NK-92 treated with Interleukin-12 subunit alpha and Interleukin-12 subunit beta, amount 100 ng/mL, for 24 hours (cell line): ENCODE results near the gene NBEAL2.
"Not testable (repeated sequence)": the region's sequence is repeated elsewhere in the genome, so short reads cannot be mapped to it uniquely, and the experiment has no call there.

Source experiments
- DNase-seq: peaks from one replicate; lab custom pipeline; 2025; lab: John Stamatoyannopoulos, UW

The NBEAL2 gene

DNA sequence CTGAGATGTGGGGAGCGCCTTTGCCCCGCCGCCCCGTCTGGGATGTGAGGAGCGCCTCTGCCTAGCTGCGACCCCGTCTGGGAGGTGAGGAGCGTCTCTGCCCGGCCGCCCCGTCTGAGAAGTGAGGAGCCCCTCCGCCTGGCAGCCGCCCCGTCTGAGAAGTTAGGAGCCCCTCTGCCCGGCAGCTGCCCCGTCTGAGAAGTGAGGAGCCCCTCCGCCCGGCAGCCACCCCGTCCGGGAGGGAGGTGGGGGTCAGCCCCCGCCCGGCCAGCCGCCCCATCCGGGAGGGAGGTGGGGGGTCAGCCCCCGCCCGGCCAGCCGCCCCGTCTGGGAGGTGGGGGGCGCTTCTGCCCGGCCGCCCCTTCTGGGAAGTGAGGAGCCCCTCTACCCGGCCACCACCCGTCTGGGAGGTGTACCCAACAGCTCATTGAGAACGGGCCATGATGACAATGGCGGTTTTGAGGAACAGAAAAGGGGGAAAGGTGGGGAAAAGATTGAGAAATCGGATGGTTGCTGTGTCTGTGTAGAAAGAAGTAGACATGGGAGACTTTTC, 15.4 kb upstream of the NBEAL2 start:
- DNase-seq: not testable (repeated sequence)

DNA sequence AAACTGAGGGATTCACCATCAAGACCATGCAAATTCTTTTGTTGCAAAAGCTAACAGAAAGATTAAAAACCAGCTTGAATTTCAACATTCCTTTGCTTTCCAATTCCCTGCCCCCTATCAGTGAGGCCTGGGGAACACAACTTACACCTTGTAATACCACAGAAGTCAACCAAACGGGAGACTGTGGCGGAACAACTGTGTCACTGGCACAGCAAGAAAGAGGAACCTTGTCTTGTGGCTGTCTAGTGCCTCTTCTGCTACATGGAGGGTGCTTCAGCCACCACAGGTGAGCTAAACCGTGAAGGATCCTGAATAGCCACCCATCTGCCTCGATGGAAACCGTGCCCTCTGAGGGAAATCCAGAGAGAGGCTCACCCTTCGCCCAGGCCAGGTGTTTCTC, 14.3 kb upstream of the NBEAL2 start:
- DNase-seq: no peak

DNA sequence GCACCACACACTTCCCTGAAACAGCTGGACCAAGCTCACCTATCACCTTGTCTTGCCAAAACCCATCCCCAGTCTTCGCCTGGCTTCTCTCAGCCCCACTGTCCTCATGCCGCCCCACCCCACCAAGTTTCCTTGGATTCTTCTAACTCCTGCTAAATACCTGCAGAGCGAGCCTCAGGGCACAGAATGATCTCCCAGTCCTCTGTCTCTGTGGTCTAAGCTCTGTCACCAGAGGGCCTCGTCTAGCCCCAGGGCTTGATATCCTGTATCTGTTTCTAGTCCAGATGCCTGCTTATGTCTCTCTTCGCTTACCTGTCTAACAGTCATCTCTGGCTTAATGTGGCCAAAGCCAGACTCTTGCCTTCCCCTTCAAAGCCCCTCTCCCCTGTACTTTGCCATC, 12.7 kb upstream of the NBEAL2 start:
- DNase-seq: no peak

DNA sequence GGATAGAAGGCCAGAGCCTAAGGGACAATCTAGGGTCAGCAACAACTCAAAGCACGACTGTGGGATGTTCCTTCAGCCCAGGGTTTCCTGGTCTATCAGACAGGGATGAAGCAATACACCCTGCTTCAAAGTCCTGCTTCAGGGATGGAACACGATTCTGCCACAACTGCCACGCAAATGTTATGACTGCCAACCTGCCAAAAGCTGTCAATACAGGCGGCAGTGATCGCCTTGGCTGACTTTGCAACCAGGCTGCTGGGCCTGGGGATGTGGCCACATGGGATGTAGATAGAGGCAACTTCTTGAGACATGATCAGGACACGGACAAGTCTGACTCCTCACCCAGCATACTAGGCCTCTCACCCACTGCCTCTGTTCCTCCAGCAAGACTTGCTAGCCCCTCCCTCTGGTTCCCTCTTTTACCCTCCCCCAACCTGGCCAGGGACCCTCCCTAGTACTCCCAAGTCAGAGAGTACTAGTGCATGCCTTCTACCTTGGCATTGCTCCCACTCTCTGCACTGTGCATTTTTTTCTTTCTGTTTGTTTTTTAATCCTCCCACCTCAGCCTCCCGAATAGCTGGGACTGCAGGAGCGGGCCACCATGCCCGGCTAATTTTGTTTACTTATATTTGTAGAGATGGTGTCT, 10.6 kb upstream of the NBEAL2 start:
- no peak for DNase-seq

DNA sequence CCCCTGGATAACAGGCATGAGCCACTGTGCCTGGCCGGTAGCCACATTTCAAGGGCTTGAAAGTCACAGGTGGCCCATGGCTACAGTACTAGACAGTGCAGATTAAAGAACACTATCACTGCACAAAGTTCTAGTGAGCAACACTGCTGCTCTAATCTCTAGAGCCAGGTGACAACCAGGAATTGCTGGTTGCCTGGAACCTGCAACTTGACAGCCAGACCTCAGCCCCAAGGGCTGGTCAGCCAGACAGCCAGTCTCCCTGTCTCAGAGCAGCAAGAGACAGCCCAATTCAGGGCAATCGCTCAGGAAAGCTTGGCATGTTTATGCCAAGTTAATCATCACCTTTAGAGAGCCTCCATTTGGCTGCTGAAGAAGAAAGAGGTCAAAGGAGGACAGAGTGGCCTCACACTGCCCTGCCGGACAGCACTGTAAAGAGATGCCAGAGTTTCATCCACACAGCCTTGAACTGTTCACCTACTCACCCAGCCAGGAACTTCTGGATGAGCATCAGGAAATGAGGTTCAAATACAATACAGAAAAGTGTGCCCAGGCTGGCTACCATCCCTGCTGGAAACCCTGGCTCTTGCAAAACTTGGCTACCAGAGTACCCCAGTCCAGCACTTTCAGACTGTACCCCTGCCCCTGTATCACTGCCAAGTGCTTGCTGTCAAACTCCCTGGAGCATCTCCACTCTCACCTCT, 8.9 kb upstream of the NBEAL2 start:
- no peak for DNase-seq

DNA sequence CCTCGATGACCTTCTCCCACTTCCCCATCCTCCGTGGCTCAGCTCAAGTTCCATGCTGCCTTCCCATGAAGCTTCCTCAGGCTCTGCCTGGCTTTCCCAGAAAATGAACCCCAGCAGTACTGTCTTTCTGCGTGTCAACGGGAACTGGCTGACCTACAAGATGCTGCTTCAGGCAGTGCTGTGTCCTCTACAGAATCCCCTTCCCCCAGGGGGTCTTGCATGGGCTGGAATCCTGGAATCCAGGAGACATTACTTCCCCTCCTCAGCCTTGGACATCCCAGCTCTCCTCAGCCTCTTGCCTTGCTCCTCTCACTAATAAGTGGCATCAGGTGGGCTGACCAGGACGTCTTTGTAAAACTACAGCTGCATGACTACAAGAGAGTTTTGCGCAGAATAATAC, 8.3 kb upstream of the NBEAL2 start:
- DNase-seq: no peak

DNA sequence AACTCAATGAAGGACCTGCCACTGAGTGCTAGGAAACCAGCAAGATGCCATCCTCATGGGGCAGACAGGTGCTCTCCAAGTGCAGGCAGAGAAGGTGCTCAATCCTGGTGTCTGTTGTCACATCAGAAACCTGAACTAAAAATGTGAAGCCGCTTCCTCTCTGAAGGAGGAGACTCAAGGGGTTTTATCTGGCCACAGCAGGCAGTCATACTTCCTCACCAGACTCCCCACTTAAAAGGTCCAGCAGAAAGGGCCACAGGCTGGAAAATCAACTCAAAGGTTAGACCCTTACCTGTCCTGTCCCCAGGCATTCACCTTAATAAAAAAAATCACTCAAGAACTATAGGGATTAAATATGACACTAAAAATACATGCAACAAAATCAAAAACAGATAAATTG, 7.7 kb upstream of the NBEAL2 start:
- DNase-seq: no peak

DNA sequence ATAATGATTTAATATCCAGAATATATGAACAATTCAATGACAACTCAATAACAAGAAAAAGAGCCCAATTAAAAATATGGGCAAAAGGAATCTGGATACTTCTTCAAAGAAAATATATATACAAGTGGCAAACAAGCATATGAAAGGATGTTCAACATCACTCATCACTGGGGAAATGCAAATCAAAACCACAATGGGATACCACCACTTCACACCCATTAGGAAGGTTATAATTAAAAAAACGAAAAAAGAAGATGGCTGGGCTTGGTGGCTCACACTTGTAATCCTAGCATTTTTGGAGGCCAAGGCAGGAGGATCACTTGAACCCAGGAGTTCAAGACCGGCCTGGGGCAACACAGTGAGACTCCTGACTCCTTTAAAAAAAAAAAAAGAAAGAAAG, 7.1 kb upstream of the NBEAL2 start:
- no peak for DNase-seq

DNA sequence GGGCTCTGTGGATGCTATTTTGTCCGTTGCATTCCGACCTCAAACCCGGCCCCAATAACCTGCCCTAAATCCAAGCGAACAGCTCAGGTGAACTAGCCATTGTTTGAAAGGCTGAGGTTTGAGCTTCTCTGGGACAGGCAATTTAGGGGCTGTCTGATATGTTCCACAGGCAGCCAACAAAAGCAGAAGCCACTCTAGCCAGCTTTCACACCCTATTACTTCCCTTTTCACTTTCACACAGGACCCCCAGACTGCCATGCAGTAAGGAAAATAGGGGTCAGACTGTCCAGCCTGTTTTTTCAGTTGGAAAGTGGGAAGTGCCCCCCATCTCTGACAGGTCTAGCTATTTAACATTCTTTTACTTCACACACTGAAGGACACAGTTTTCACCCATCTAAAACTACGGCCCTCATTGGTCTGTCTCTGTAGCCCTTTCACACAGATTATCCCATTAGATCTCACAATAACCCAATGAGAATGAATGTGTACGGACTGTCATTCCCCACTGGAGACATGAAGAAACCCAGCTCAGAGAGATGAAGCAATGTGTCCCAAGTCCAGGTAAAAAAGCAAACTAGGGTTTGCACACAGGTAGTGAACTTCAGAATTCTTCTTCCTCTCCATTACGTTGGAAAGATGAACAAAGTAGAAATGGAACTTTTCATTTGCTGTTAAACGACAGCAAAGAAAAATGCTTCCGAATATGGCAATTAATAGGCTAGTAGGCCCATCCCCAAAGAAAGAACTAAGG, 4.9 kb upstream of the NBEAL2 start:
- DNase-seq: no peak

DNA sequence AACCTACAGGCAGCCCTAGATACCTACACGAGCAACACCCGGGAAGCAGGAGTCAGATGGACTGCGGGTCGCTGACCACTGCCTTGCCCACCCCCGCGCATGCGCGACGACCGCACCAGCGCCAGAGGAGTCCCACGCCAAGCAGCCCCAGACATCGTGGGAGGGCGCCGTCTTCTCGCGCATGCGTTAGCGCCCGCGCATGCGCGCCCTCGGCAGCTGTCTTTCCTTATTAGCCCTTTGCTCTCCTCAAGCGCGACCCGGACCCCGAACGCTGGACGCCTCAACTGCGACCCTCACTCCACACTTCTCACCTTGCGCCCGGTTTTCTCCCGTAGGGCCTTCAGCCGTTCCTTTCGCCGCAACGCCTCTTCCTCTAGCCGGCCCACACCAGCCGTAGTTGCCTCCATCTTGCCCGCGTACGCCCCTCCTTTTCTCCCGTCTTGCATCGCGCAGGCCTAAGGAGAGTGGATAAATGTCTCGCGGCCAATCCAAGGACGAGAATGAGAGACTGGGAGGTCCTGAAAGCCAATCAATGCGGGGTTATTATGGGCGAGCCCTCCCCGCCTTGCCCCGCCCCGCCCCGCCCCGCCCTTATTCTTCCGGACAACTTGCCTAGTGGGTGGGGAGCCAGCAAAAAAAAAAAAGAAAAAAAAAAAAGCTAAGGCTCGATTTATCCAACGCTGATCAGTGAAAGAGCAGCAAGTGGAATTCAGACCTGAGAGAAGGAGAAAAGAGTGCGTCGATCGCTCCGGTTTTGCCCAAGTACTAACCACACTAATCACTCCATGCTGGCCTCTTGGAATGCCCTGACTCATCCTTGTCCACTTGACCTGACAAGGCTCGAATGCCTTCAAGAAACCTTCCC, 2.9 kb upstream of the NBEAL2 start, which contains the start of gene CCDC12:
TSS of gene CCDC12 (minus strand) at position 420 of the 865 bp plus-strand sequence. CDS start at position 407, 13 bp downstream.
- DNase-seq: peak; percentile 91

DNA sequence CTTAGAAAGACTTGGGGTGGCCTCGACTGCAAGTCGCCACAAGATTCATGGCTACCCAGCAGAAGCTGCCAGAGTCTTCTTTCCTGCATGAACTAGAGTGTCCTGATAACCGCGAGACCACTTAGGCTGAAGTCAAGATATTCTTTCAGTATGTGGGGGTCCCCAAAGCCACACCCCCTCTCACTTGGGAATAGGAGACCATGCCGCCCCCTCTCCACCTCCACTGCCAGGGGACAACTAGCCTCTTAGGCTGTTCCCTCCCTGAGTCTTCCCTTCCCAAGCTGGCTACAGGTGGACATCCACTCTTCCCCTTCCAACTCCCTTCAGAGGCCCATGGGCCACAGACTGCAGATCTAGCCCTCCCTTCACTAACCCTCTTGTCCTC, 1.7 kb upstream of the NBEAL2 start:
- no peak for DNase-seq

DNA sequence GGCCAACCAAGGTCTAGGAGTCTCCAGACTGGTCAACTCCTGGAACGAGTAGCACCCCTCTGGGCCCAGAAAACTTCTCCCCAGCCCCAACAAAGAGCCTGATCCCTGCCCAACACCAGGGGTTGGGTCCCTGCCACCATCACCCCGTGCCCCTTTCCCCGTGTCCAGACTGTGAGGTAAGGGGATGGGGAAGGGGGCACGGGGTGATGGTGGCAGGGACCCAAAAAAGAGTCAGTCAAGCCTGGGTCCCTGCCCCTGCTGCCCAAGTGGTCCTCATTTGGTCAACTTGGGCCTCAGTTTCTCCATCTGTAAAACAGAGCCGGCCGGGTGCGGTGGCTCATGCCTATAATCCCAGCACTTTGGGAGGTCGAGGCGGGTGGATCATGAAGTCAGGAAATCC, 1.1 kb upstream of the NBEAL2 start:
- no peak for DNase-seq

DNA sequence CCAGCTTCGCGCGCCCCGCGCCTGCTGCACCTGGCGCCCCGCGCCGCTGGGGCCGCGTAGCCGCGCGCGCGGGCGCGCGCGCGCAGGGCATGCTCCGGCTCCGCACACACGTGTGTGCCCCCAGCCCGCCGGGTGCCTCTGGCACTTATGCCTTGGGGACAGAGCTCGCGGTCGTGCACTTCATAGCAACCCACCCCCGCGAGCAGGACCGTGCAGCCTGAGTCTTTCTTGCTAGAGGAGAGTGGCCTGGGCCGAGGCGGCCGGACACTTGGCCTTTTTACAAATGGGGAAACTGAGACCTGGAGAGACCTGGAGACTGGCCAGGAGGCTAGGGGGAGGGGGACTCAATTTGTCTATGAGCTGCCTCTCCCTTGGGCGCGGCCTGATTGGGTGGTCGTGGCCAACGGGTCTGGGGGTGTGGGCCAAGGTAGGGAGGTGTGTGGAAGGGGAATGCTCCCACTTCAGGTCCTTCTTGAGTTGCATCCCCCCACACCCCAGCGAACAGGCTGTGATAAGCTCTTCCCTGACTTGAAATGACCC, 562 bp downstream of the NBEAL2 start:
- DNase-seq: no peak

DNA sequence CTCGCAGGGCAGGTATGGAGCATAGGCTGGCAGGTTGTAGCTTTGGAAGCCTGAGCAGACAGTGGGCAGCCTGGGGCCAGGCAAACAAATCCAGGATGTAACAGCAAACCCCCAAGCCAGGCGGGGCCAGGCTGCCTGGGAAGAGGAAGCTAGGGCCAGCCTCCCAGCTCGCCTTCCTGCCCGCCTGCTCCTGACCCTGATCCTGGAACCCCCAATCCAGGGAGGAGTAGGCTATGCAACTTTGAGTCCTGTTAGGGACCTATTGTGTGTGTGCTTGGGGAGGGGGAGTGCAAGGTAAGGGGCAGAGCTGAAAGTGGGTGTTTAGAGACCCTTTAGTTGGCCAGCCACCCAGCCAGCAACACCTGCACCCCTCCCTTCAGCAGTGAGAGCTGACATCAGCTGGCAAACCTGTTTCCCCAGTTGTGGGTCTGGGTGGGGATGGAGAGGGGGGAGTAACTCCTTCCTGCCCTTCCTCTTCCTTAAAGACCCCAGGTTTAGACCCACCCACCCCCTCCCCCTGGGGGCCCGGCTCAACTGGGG, 2.5 kb downstream of the NBEAL2 start:
- no peak for DNase-seq

DNA sequence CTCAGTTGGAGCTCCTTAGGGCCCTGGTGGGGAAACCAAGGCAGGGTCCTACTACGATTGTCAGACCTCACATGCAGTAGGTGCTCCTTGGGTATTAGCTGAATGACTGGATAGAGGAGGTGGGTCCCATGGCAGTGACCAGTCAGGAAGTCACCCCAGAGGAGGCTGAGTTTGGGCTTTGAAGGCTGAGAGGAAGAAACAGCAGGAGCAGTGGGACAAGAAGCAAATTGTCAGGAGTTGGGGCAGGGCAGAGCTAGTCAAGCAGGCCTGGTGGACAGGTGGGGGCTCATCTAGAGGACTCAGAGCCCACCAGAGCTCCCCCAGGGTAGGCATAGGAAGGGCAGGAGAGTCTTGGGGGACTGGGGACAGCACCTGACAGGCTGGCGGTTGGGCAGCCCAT, 3.1 kb downstream of the NBEAL2 start:
- no peak for DNase-seq

DNA sequence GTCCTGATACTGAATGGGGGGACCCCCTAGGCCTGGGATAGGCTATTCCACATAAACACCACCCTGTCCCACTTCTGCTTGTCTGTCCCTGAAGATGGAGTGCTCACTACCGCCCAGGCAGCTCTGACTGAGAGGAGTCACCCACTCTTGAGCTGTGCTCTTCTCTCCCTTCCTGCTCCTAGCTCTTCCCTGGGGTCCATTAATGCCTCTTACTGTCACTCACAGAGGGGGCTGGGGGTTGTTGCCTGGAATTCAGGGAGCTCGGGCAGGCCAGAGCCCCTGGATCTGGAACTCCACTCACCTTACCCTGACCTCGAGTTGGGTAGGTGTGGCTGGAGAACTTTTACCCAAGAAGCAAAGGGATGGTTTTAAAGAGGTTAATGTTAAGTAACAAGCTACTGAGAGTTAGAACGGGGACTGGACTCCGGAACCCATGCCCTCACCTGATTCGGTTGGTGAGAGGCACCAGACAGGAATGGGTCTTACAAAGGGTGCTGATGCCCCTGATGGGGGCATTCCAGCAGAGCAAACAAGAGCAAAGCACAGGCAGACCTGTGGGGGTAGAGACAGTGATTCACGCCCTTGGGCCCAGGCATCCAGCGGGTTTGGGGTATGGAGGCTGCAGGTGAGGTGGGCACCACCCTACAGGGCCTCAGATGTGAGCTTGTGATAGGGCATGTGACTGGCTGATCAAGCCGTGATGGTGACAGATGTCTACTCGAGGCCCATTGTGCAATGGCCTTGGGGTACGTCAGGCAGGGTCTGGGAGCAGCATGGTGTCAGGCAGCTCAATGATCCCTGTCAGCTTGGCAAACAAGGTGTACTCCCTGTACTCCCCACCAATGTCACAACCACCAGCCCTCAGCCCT, 5.4 kb downstream of the NBEAL2 start:
- DNase-seq: no peak

DNA sequence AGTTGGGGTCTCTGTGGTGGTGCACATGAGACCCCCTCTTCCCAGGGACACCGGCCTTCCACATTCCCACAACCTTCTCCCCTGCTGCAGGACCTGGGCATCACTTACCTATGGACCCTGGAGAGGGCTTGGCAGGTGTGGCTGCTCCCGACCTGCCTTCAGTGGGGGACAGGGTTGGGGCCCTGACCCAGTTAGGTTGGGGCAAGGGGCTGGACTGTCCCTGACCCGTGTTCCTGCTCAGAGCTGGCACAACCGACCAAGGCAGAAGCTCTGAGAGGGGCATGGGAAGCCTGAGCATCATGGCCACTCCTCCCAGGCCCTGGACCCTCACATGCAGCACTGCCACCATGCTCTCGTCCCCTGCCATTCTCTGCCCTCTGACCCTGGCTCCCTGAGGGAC, 6.1 kb downstream of the NBEAL2 start:
- DNase-seq: no peak

DNA sequence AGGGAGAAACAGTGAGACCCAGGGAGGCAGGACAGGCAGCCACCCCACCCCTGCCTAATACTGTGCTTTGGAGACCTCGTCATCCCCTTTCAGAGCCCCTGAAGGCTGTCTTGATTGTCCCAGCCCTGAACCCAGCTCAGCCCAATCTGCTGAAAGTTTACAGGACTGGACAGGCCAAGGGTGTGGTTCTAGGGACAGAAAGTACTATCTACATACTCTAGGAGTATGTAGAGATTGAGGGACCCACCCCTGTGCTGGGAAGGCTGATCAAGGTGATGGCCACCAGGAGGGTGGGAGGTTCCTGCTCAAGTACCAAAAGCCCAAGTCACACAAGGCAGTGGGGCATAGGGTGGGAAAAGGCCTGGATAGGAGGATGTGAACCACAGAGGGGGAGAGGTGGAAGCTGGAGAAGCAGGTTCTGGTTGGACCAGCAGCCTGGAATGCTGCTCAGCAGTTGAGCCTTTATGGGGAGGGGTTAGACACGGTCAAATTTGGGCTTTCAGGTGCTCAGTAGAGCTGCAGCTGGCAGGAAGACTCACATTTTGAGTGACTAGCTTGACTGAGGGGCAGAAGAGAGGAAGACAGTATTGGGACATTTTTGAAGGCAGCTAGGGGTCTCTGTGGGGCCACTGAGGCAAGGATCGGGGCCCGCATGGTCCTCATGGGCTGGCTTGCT, 6.7 kb downstream of the NBEAL2 start:
- DNase-seq: no peak

DNA sequence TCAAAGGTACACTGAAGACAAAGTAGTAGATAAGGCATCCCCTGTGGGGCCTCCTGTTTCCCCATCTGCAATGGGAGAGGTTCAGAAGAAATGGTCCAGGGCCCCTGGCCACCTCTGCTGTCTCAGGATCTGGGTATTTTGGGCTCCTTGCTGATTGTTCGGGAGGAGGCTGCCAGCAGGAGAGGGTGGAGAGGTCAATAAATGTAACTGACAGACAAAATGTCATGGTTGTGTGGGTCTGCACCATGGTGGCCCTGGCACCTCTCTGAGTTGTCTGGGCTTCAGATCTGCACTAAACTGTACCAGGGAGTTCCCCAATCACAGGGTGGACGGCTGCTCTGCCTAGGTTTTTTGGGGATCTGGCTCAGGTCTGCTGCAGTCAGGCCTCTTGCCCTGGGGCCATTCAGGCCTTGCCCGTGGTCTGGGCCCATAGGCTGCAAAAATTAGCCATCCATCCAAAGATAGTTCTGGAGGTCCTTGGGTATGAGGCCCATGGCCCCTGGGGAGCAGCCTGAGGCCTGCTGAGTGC, 7.4 kb downstream of the NBEAL2 start:
- no peak for DNase-seq
